ENCODE data around the gene GLI3.

GLI3 gene

DNA sequence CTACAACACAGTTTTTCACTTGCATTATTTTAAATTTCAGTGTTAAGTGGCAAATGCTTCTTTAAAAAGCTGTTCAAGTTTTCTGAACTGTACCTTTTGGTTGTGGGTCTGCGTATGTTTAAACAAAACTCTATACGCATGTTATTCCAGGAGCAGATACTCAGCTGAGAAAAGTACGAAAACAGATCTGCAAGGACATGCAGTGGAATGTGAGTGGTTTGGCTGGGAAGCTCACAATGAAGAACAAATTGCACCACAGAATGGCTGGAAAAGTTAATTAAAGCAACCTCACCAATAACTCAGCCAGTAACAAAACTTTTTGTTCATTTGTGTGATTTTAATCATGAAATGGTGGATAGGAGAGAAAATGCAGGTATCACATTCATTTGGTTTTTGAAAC, 17.6 kb downstream of the GLI3 start:
- no peaks in the 10 kb centered on the region for H3K36me3 ChIP-seq (ENCODE audit: control insufficient read depth, insufficient read depth, low read length)
- no peak overlapping the region for H3K4me3 ChIP-seq (replicated peaks; ENCODE audit: low read depth, low read length)
- DNase-seq (ENCODE audit: extremely low read depth, insufficient read length) = no peak
- TF ChIP-seq CTCF (IDR thresholded peaks at IDR 0.05; ENCODE audit: insufficient read depth, low read length, poor library complexity, severe bottlenecking) = no peak
- H3K27me3 ChIP-seq (replicated peaks; ENCODE audit: control insufficient read depth, insufficient read depth, low read length) = no peaks in the 10 kb centered on the region; the same call in 1 of the 2 replicates

DNA sequence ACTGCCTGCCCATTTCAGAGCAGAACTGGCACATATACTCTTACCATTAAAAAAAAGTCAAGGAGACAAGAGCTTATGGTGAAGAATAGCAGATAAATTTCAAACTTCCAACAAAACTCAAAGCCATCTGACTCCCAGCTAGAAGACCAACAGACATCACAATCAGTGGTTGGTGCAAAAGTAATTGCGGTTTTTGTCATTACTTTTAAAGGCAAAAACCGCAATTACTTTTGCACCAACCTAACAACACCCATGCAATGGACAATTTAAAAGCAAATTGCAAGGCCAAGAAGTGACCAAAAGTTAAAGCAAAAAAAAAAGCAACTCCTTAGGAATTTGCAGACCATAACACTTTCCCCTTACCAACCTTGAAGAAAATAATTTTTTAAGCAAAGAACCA, 18.8 kb downstream of the GLI3 start:
- no peak for TF ChIP-seq CTCF (IDR thresholded peaks at IDR 0.05; ENCODE audit: insufficient read depth, low read length, poor library complexity, severe bottlenecking)
- no peak overlapping the region for H3K4me3 ChIP-seq (replicated peaks; ENCODE audit: low read depth, low read length)
- H3K27me3 ChIP-seq (replicated peaks; ENCODE audit: control insufficient read depth, insufficient read depth, low read length) = no peaks in the 10 kb centered on the region; the same call in 1 of the 2 replicates
- no peaks in the 10 kb centered on the region for H3K36me3 ChIP-seq (ENCODE audit: control insufficient read depth, insufficient read depth, low read length)
- no peak for DNase-seq (ENCODE audit: extremely low read depth, insufficient read length)

DNA sequence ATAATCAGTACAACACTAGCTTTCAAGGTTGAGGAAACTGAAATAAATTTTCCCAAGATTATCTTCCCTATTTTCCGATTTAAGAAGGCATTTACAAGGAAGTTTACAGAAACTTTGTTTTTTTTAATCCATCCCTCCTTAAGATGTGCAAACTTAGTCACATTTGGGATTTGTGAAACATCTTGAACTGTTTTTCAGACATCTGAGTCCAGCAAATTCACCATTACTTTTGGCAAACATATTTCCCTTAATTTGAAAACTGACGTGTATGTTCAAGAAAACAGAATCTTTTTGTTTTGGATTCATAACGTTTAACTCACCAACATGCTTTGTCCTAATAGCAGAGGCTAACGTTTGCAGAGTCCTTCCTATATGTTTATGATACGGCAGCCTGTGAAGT, 19.5 kb downstream of the GLI3 start:
- DNase-seq (ENCODE audit: extremely low read depth, insufficient read length) = no peak
- Histone ChIP-seq H3K36me3 (ENCODE audit: control insufficient read depth, insufficient read depth, low read length) (no peaks in the 10 kb centered on the region), H3K4me3 (replicated peaks; ENCODE audit: low read depth, low read length) (no peak overlapping the region), H3K27me3 (replicated peaks; ENCODE audit: control insufficient read depth, insufficient read depth, low read length) (no peaks in the 10 kb centered on the region; the same call in 1 of the 2 replicates)
- TF ChIP-seq CTCF (IDR thresholded peaks at IDR 0.05; ENCODE audit: insufficient read depth, low read length, poor library complexity, severe bottlenecking) = no peak

GRCh38 chr7:42217053-42217452, 20.0 kb downstream of the GLI3 start:
- Histone ChIP-seq H3K36me3 (ENCODE audit: control insufficient read depth, insufficient read depth, low read length) (no peaks in the 10 kb centered on the region), H3K4me3 (replicated peaks; ENCODE audit: low read depth, low read length) (no peak overlapping the region), H3K27me3 (replicated peaks; ENCODE audit: control insufficient read depth, insufficient read depth, low read length) (no peaks in the 10 kb centered on the region; the same call in 1 of the 2 replicates)
- DNase-seq (ENCODE audit: extremely low read depth, insufficient read length) = no peak
- TF ChIP-seq CTCF (IDR thresholded peaks at IDR 0.05; ENCODE audit: insufficient read depth, low read length, poor library complexity, severe bottlenecking) = no peak

DNA sequence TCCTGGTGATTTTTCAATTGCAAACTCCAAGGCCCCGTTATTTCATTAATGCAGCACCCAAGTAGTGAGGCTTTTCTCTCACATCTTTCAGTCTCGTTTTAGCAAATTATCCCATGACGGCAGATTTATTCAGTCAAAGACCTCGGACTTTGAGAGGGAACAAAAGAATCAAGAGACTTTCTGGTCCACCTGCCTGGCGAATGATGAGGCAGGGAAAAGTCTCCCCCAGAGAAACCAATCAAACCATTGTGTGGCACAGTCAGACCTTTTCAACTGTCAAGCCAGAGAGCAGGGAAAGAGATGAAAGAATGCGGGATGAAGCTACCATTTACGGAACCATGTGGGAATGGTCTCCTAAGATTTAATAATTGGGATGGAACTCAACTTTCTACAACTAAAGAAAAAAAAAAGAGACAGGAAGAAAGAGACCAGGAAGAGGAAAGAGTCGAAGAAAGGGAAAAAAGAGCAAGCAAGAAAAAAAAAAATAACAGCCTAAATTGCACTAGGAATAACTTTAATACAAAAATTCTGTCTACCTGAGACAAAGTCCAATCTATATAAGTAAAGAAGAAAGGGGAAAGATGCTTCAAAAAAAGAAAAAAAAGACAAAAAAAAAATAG, 22.8 kb downstream of the GLI3 start:
- TF ChIP-seq CTCF (IDR thresholded peaks at IDR 0.05; ENCODE audit: insufficient read depth, low read length, poor library complexity, severe bottlenecking) = no peak

GRCh38 chr7:42213093-42213492, 23.9 kb downstream of the GLI3 start:
- H3K27me3 ChIP-seq (replicated peaks; ENCODE audit: control insufficient read depth, insufficient read depth, low read length) = no peaks in the 10 kb centered on the region
- no peak for DNase-seq (ENCODE audit: extremely low read depth, insufficient read length)
- TF ChIP-seq CTCF (IDR thresholded peaks at IDR 0.05; ENCODE audit: insufficient read depth, low read length, poor library complexity, severe bottlenecking) = no peak
- no peaks in the 10 kb centered on the region for H3K36me3 ChIP-seq (ENCODE audit: control insufficient read depth, insufficient read depth, low read length)
- H3K4me3 ChIP-seq (replicated peaks; ENCODE audit: low read depth, low read length) = no peak overlapping the region

More for the DNA sequence above, 22.8 kb downstream of the GLI3 start:
- Histone ChIP-seq H3K27me3 (replicated peaks; ENCODE audit: control insufficient read depth, insufficient read depth, low read length) (no peaks in the 10 kb centered on the region), H3K4me3 (replicated peaks; ENCODE audit: low read depth, low read length) (no peak overlapping the region), H3K36me3 (ENCODE audit: control insufficient read depth, insufficient read depth, low read length) (no peaks in the 10 kb centered on the region)
- DNase-seq (ENCODE audit: extremely low read depth, insufficient read length) = no peak

Data from GM06990 (cell line).